Measurements from ENCODE around the gene CDIP1. TPM values are rescaled to one million over a fixed set of nuclear protein-coding genes. Genes with fewer than 3 reads are reported as not detected.

The CDIP1 gene
- total and polyA plus RNA-seq, 2 donors: 6.2 to 28.7 TPM

- 84% methylated on average over 13 of the region's 13 CpGs for WGBS
- Histone ChIP-seq H3K4me3 (ENCODE audit: low read depth, low read length) (no peak overlapping the region), H3K27ac (ENCODE audit: low read depth) (no peak overlapping the region), H3K36me3 (ENCODE audit: insufficient read depth) (peaks cover 4% of the 10 kb centered on the region), H3K4me1 (ENCODE audit: insufficient read depth) (no peaks in the 10 kb centered on the region)
- no peak for DNase-seq (ENCODE audit: extremely low spot score)
Observed at GRCh38 chr16:4505356-4506147, 33.0 kb downstream of the CDIP1 start.

DNA sequence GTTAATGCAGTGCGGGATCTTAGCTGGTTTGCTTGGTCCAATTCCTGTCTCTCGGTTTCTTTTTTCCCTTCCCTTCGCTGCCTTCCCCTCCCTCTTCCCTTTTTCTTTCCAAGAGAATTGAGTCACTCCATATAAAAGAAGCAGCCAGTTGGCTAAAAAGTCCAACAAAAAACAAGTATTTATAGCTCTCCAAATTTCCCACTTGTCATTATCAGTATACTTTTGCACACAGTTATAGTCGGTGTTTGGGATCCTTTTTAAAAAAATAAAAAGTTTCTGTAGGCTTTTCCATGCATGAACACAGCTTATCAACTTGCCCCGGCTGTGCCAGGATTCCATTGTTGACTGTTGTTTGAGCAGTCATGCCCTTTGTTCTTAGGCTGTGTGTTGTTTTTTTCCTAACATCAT lies 37.5 kb downstream of the CDIP1 start:
- Histone ChIP-seq H3K27ac (ENCODE audit: low read depth) (no peak overlapping the region), H3K4me1 (ENCODE audit: insufficient read depth) (no peaks in the 10 kb centered on the region), H3K4me3 (ENCODE audit: low read depth, low read length) (no peak overlapping the region), H3K36me3 (ENCODE audit: insufficient read depth) (no peaks in the 10 kb centered on the region)
- DNase-seq (ENCODE audit: extremely low spot score): no peak
- 22% methylated on average over 5 of the region's 5 CpGs for WGBS

GRCh38 chr16:4500272-4500671 lies 38.3 kb downstream of the CDIP1 start:
- no peak for DNase-seq (ENCODE audit: extremely low spot score)
- H3K4me3 ChIP-seq (ENCODE audit: low read depth, low read length): no peak overlapping the region
- H3K36me3 ChIP-seq (ENCODE audit: insufficient read depth): no peaks in the 10 kb centered on the region
- H3K27ac ChIP-seq (ENCODE audit: low read depth): no peak overlapping the region
- 33% methylated on average over 3 of the region's 3 CpGs for WGBS
- H3K4me1 ChIP-seq (ENCODE audit: insufficient read depth): no peaks in the 10 kb centered on the region

DNA sequence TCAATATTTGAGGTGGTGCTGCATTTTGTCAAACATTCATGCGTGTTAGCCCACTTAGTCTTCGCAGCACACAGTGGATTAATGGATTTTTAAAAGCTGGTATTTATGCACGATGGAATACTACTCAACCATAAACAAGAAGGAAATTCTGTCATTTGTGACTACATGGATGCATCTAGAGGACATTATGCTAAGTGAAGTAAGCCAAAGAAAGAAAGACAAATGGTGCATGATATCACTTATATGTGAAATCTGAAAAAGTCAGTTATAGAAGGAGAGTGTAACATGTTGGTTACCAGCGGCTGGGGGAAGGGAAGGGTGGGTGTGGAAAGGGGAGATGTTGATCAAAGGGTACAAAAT lies 39.4 kb downstream of the CDIP1 start:
- no peak for DNase-seq (ENCODE audit: extremely low spot score)
- Histone ChIP-seq H3K36me3 (ENCODE audit: insufficient read depth) (no peaks in the 10 kb centered on the region), H3K27ac (ENCODE audit: low read depth) (no peak overlapping the region), H3K4me3 (ENCODE audit: low read depth, low read length) (no peak overlapping the region), H3K4me1 (ENCODE audit: insufficient read depth) (no peaks in the 10 kb centered on the region)
- WGBS: 97% methylated on average over 4 of the region's 4 CpGs

GRCh38 chr16:4498546-4499195 lies 39.9 kb downstream of the CDIP1 start:
- 86% methylated on average over 8 of the region's 8 CpGs for WGBS
- Histone ChIP-seq H3K36me3 (ENCODE audit: insufficient read depth) (no peaks in the 10 kb centered on the region), H3K27ac (ENCODE audit: low read depth) (no peak overlapping the region), H3K4me1 (ENCODE audit: insufficient read depth) (no peaks in the 10 kb centered on the region), H3K4me3 (ENCODE audit: low read depth, low read length) (no peak overlapping the region)
- no peak for DNase-seq (ENCODE audit: extremely low spot score)

GRCh38 chr16:4496305-4496704 lies 42.3 kb downstream of the CDIP1 start:
- Histone ChIP-seq H3K4me3 (ENCODE audit: low read depth, low read length) (no peak overlapping the region), H3K27ac (ENCODE audit: low read depth) (no peak overlapping the region), H3K4me1 (ENCODE audit: insufficient read depth) (no peaks in the 10 kb centered on the region), H3K36me3 (ENCODE audit: insufficient read depth) (no peaks in the 10 kb centered on the region)
- no peak for DNase-seq (ENCODE audit: extremely low spot score)
- 79% methylated on average over 4 of the region's 4 CpGs for WGBS

- no peak for DNase-seq (ENCODE audit: extremely low spot score)
- Histone ChIP-seq H3K4me3 (ENCODE audit: low read depth, low read length) (no peak overlapping the region), H3K4me1 (ENCODE audit: insufficient read depth) (no peaks in the 10 kb centered on the region), H3K27ac (ENCODE audit: low read depth) (no peak overlapping the region), H3K36me3 (ENCODE audit: insufficient read depth) (no peaks in the 10 kb centered on the region)
- 98% methylated on average over 2 of the region's 2 CpGs for WGBS
Observed at GRCh38 chr16:4495766-4496165, 42.8 kb downstream of the CDIP1 start.

DNA sequence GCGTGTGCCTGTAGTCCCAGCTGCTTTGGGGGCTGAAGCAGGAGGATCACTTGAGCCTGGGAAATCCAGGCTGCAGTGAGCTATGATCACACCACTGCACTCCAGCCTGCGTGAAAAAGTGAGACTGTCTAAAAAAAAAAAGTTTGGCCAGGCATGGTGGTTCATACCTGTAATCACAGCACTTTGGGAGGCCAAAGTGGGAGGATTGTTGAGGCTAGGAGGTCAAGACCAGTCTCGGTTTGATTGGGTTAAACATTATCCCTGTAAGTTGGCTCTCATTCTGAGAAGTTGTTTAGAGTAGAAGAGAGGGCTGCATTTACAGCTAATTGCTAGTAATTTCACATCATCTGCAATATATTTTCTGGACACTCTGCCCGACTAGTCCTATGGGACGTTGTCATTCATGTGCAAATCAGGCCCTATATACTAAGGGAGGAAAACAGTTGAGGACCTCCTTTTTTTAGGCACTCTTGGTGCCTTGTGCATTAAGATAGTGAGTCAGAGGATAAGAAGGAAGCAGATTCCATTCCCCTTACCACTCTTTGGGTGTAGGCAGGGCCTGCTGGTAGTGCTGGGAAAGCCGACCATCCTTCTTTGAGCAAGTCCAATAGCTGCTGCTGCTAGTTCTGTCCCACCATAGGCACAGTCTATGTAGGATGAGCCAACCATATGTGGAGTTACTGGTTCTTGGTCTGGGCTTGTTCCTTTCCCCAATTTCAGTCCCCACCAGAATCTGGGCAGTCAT lies 43.7 kb downstream of the CDIP1 start:
- no peaks in the 10 kb centered on the region for H3K36me3 ChIP-seq (ENCODE audit: insufficient read depth)
- no peak overlapping the region for H3K27ac ChIP-seq (ENCODE audit: low read depth)
- H3K4me1 ChIP-seq (ENCODE audit: insufficient read depth): no peaks in the 10 kb centered on the region
- whole genome bisulfite sequencing: 90% methylated on average over 6 of the region's 6 CpGs
- no peak overlapping the region for H3K4me3 ChIP-seq (ENCODE audit: low read depth, low read length)
- DNase-seq (ENCODE audit: extremely low spot score): no peak

GRCh38 chr16:4491898-4492297 lies 46.7 kb downstream of the CDIP1 start:
- H3K4me3 ChIP-seq (ENCODE audit: low read depth, low read length): no peak overlapping the region
- 98% methylated on average over 4 of the region's 4 CpGs for WGBS
- no peaks in the 10 kb centered on the region for H3K4me1 ChIP-seq (ENCODE audit: insufficient read depth)
- DNase-seq (ENCODE audit: extremely low spot score): no peak
- H3K36me3 ChIP-seq (ENCODE audit: insufficient read depth): no peaks in the 10 kb centered on the region
- H3K27ac ChIP-seq (ENCODE audit: low read depth): no peak overlapping the region

DNA sequence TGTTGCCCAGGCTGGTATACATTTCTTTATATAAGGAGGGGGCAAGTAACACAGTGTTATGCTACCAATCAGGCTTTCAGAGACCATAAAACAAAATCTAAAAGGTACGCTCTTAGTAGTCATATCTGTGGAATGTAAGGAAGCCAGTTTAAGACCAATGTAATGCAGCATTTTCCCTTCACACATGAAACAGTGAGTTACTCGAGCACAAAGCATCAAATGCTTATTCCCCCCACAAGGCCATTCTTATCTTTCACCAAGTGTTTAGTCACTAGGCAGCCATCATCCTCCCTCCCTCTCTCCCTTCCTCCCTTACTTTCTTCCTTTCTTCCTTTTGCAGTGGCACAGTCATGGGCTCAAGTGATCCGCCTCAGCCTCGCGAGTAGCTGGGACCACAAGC lies 49.5 kb downstream of the CDIP1 start:
- 88% methylated on average over 5 of the region's 5 CpGs for WGBS
- Histone ChIP-seq H3K4me1 (ENCODE audit: insufficient read depth) (no peaks in the 10 kb centered on the region), H3K36me3 (ENCODE audit: insufficient read depth) (no peaks in the 10 kb centered on the region), H3K4me3 (ENCODE audit: low read depth, low read length) (no peak overlapping the region), H3K27ac (ENCODE audit: low read depth) (no peak overlapping the region)
- DNase-seq (ENCODE audit: extremely low spot score): no peak

DNA sequence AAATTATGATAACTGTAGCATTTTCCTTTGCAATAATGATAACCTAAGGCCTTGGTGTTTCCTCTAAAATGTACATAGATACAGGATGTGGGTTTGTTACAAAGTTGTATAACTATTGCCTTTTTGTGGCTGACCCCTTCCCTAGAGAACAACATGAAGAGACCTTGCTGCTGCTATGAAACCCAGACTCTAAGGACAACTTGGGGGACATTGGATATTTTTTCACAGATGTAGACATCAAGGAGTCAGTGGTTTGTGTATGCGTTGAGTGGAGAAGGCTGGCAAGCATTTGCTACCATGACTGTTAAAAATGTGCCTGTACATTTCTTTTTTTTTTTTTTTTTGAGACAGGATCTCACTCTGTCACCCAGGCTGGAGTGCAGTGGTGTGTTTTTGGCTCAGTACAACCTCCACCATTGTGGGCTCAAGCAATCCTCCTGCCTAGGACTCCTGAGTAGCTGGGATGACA lies 50.0 kb downstream of the CDIP1 start:
- WGBS: 82% methylated on average over 1 of the region's 1 CpG
- no peak for DNase-seq (ENCODE audit: extremely low spot score)
- Histone ChIP-seq H3K4me3 (ENCODE audit: low read depth, low read length) (no peak overlapping the region), H3K27ac (ENCODE audit: low read depth) (no peak overlapping the region), H3K36me3 (ENCODE audit: insufficient read depth) (no peaks in the 10 kb centered on the region), H3K4me1 (ENCODE audit: insufficient read depth) (no peaks in the 10 kb centered on the region)

DNA sequence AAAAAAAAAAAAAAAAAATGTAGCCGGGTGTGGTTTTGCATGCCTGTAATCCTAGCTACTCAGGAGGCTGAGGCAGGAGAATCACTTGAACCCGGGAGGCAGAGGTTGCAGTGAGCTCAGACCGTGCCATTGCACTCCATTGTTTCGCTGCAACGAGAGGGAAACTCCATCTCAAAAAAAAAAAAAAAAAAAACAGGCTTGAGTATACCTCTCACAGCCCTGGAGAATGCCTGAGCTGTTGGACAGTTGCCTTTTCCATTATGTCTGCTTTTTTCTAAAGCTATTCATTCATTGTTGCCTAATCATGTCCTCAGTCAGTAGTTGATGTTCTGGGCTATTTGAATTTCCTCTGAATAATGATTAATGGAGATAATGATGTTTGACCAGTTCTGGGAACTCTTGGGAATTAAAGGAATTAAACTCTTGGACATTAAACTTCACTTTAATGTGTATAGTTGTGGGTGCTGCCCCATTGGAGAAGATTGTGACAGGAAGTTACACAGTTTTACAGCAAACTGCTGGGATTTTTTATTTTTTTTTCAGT lies 50.5 kb downstream of the CDIP1 start:
- no peak overlapping the region for H3K27ac ChIP-seq (ENCODE audit: low read depth)
- H3K4me1 ChIP-seq (ENCODE audit: insufficient read depth): no peaks in the 10 kb centered on the region
- DNase-seq (ENCODE audit: extremely low spot score): no peak
- WGBS: 75% methylated on average over 5 of the region's 5 CpGs
- no peaks in the 10 kb centered on the region for H3K36me3 ChIP-seq (ENCODE audit: insufficient read depth)
- no peak overlapping the region for H3K4me3 ChIP-seq (ENCODE audit: low read depth, low read length)

- 95% methylated on average over 3 of the region's 3 CpGs for WGBS
- Histone ChIP-seq H3K27ac (ENCODE audit: low read depth) (no peak overlapping the region), H3K36me3 (ENCODE audit: insufficient read depth) (no peaks in the 10 kb centered on the region)
Observed at GRCh38 chr16:4486126-4486893, 52.3 kb downstream of the CDIP1 start.

More at GRCh38 chr16:4486126-4486893, 52.3 kb downstream of the CDIP1 start:
- Histone ChIP-seq H3K4me3 (ENCODE audit: low read depth, low read length) (no peak overlapping the region), H3K4me1 (ENCODE audit: insufficient read depth) (no peaks in the 10 kb centered on the region)
- DNase-seq (ENCODE audit: extremely low spot score): no peak
